Lung (tissue), 12 donors: ENCODE data around the gene SLC16A3. TPM values are rescaled to one million over a fixed set of nuclear protein-coding genes. Genes with fewer than 3 reads are reported as not detected.
"Not testable (repeated sequence)": the region's sequence is repeated elsewhere in the genome, so short reads cannot be mapped to it uniquely, and the experiment has no call there.

Source experiments
- ATAC-seq: fragments of 200-7000 bp; cut with Tn5 transposase; one replicate; pipeline ENCODE4 v1.9.1; 2020; ENCODE audit warnings: moderate number of reproducible peaks; ENCODE audit not compliant: insufficient read depth, low FRiP score
- DNase-seq, 3 donors: peaks; one replicate each; pipeline ENCODE4 v3.0.0-alpha.2; 2013 to 2017
- H3K27ac ChIP-seq, 2 donors: one replicate each; pipeline ENCODE4 v1.5.1; 2013; ENCODE audit warnings: mild to moderate bottlenecking in 2 of 2, moderate library complexity in 2 of 2, control low read depth in 1 of 2, inconsistent platforms in 1 of 2, low read depth in 1 of 2, low read length in 1 of 2
- H3K27me3 ChIP-seq, 3 donors: one replicate each; pipeline ENCODE4 v1.5.1; 2013; ENCODE audit warnings: low read length in 2 of 3; ENCODE audit not compliant: control insufficient read depth in 3 of 3, insufficient read depth in 3 of 3
- H3K36me3 ChIP-seq, 4 donors: one replicate each; pipeline ENCODE4 v1.5.1; 2013; ENCODE audit warnings: low read length in 4 of 4, mild to moderate bottlenecking in 1 of 4, moderate library complexity in 1 of 4; ENCODE audit not compliant: control insufficient read depth in 4 of 4, insufficient read depth in 4 of 4
- H3K4me1 ChIP-seq, 5 donors: one replicate each; pipeline ENCODE4 v1.5.1; 2013; ENCODE audit warnings: low read length in 5 of 5, mild to moderate bottlenecking in 2 of 5, moderate library complexity in 1 of 5; ENCODE audit not compliant: control insufficient read depth in 5 of 5, insufficient read depth in 5 of 5
- H3K4me3 ChIP-seq: one replicate; pipeline ENCODE4 v1.5.1; 2013; ENCODE audit warnings: mild to moderate bottlenecking, control low read depth, moderate library complexity
- H3K9ac ChIP-seq, 2 donors: one replicate each; pipeline ENCODE4 v1.5.1; 2013; ENCODE audit warnings: low read length in 2 of 2, control low read depth in 1 of 2; ENCODE audit not compliant: insufficient read depth in 1 of 2
- H3K9me3 ChIP-seq, 4 donors: one replicate each; pipeline ENCODE4 v1.5.1; 2013; ENCODE audit warnings: low read length in 3 of 4, mild to moderate bottlenecking in 1 of 4, moderate library complexity in 1 of 4; ENCODE audit not compliant: control insufficient read depth in 4 of 4, insufficient read depth in 3 of 4
- WGBS, 2 donors: extraction: QIAGEN DNeasy Blood & Tissue Kit; methylation state at CpG; one replicate each; pipeline ENCODE4 v1.1.7; 2013; 5-methylcytosine and 5-hydroxymethylcytosine counted together
- polyA plus RNA-seq, 2 donors: library from polyadenylated mRNA; stranded (reverse); fragments of 200-250 nt; gene quantifications; one replicate each; pipeline ENCODE4 v1.2.1, GENCODE V29; 2013
- total RNA-seq, 2 donors: library from RNA; depleted of rRNA in 1 of 2; stranded (reverse); fragments of >200 nt in 1 of 2; gene quantifications; one replicate each; pipeline ENCODE4 v1.2.1, GENCODE V29; 2014 to 2021
- TF ChIP-seq, protein P1 (sequence below): IDR thresholded peaks from 2 replicates; pipeline ENCODE4 v1.5.1; 2012; ENCODE audit warnings: mild to moderate bottlenecking; ENCODE audit errors: control extremely low read depth, extremely low read depth
- donor health status: control.
- donor health status: control.
- donor health status: Bipolar disorder and iron deficiency.
- donor health status: healthy.
- donor health status: DM: yes; HTN: yes; CAD: no.

The SLC16A3 gene
- total and polyA plus RNA-seq, 4 donors: 31.0 to 309 (median 93.4) TPM

DNA sequence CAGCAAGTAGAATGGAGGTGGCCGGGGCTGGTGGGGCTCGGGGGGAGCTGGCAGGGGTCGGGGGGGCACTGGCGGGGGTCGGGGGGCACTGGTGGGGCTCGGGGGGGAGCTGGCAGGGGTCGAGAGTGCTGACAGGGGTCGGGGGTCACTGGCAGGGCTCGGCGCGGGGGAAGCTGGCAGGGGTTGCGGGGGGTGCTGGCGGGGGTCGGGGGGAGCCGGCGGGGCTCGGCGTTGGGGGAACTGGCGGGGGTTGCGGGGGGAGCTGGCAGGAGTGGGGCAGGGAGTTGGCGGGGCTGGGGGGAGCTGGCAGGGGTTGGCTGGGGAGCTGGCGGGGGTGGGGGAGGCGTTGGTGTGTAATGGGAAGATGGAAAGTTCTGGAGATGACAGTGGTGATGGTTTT, 41.3 kb upstream of the SLC16A3 start:
- DNase-seq (no peak), ATAC-seq (no peak)
- no peak overlapping the region for H3K4me3 ChIP-seq
- no peak overlapping the region for H3K9ac ChIP-seq
- H3K4me1 ChIP-seq: no peaks in the 10 kb centered on the region
- H3K27ac ChIP-seq: no peak overlapping the region
- no peaks in the 10 kb centered on the region for H3K9me3 ChIP-seq
- WGBS, 2 donors: 87 to 94% methylated on average over 15 to 23 of the region's 23 CpGs
- H3K27me3 ChIP-seq: no peaks in the 10 kb centered on the region
- TF ChIP-seq, protein P1, sequence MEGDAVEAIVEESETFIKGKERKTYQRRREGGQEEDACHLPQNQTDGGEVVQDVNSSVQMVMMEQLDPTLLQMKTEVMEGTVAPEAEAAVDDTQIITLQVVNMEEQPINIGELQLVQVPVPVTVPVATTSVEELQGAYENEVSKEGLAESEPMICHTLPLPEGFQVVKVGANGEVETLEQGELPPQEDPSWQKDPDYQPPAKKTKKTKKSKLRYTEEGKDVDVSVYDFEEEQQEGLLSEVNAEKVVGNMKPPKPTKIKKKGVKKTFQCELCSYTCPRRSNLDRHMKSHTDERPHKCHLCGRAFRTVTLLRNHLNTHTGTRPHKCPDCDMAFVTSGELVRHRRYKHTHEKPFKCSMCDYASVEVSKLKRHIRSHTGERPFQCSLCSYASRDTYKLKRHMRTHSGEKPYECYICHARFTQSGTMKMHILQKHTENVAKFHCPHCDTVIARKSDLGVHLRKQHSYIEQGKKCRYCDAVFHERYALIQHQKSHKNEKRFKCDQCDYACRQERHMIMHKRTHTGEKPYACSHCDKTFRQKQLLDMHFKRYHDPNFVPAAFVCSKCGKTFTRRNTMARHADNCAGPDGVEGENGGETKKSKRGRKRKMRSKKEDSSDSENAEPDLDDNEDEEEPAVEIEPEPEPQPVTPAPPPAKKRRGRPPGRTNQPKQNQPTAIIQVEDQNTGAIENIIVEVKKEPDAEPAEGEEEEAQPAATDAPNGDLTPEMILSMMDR: no peak
- peaks cover 9 to 32% (median 14%) of the 10 kb centered on the region in 4 donors for H3K36me3 ChIP-seq

DNA sequence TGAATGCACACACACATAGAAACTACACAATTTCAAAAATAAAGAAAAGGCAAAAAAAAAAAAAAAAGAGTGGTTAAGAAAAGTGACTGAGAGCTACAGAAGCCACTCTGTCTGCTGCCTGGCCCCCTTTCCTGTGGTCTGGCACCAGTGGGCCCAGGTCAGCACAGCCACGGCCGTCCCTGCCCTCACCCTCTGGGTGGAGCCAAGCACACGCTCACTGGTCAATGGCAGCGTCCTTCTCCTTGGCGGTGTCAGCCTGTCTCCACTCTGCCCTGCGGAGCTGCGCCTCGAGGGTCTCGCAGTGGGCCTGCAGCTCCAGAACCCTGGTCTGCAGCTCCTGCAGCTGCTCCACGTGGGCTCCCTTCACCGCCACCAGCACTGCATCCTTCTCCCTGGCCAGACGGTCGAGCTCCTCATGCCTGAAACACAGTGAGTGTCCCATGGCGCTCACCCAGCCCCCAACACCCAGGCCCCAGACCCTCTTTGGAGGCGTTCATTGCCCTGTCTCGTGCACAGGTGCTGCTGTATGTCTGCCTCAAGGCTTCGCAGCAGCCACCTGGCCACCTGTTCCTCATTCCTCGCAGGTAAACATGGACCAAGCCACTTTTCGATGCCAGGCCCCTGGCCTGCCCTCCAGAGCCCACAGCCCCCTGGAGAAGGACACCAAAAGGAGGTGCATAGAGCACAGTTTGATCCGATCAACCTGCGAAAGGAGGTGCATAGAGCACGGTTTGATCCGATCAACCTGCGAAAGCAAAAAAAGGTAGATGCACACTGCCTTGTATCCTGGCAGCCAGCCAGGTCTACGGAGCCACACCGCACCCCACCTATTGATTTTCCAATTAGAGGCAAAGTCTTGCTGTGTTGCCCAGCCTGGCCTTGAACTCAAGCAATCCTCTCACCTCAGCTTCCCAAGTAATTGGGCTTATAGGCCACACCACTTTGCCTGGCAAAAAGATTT, 40.6 kb upstream of the SLC16A3 start:
- H3K36me3 ChIP-seq: peaks cover 9 to 33% (median 18%) of the 10 kb centered on the region in 4 donors
- H3K4me1 ChIP-seq: no peaks in the 10 kb centered on the region
- WGBS, 2 donors: 93 to 95% methylated on average over 26 of the region's 26 CpGs
- no peak overlapping the region for H3K27ac ChIP-seq
- ATAC-seq: no peak
- H3K4me3 ChIP-seq: no peak overlapping the region
- no peak overlapping the region for H3K9ac ChIP-seq
- no peak for DNase-seq
- H3K9me3 ChIP-seq: no peaks in the 10 kb centered on the region
- H3K27me3 ChIP-seq: no peaks in the 10 kb centered on the region
- TF ChIP-seq, protein P1: no peak

DNA sequence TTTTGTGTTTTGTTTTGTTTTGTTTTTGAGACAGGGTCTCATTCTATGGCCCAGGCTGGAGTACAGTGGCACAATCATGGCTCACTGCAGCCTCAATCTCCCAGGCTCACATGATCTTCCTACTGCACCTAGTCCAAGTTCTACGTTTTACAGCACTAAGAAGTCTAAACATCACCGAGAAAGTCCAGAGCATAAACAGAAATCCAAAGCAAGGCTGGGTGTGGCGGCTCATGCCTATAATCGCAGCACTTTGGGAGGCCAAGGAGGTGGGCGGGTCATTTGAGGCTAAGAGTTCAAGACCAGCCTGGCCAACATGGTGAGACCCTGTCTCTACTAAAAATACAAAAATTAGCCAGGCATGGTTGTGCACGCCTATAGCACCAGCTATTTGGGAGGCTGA, 35.8 kb upstream of the SLC16A3 start:
- not testable (repeated sequence) for ATAC-seq, H3K27me3 ChIP-seq, H3K4me3 ChIP-seq, H3K4me1 ChIP-seq, DNase-seq, H3K27ac ChIP-seq, H3K9ac ChIP-seq, H3K9me3 ChIP-seq
- peaks cover 4 to 36% (median 22%) of the 10 kb centered on the region in 4 donors for H3K36me3 ChIP-seq
- 85 to 91% methylated on average over 6 of the region's 6 CpGs for WGBS, 2 donors

DNA sequence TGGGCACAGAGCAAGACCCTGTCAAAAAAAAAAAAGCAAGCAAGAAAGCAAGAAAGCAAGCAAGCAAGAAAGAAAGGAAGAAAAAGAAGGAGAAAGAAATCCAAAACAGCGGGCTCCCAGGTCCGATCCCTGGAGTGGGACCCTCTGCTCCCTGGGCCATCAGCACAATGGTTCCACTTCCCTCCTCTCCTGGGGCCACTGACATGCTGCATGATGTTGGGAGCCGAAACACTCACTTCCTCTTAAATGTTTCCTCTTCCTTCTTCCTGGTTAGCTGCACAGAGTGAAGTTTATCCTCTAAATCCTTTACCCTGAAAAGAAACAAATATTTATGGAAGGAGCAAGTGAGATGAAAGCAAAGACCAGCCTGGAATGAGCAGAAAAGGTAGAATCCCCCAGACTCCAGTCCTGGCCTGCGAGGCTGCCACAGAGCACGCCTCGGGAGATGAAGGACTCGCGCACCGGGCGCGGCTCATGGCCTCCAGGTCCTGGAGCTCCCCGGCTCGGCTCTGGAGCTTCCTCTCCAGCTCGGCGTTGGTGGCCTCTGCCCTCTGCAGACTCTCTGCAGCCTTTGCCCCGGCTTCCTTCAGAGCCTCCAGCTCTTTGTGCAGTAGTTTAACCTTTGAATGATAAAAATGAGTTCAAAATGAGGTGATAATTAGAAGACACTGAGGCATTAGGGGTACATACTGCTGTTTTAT, 35.2 kb upstream of the SLC16A3 start:
- no peak for DNase-seq
- WGBS, 2 donors: 79 to 85% methylated on average over 16 of the region's 16 CpGs
- Histone ChIP-seq H3K9me3 (no peaks in the 10 kb centered on the region), H3K36me3 (peaks cover 4 to 38% (median 21%) of the 10 kb centered on the region in 4 donors), H3K4me3 (no peak overlapping the region), H3K4me1 (peaks cover 0 to 8% (median 0%) of the 10 kb centered on the region in 5 donors), H3K27me3 (no peaks in the 10 kb centered on the region), H3K9ac (no peak overlapping the region), H3K27ac (no peak overlapping the region)
- no peak for ATAC-seq
- TF ChIP-seq, protein P1: no peak
